CD14-positive monocyte (primary cell): ENCODE results near the gene CNNM4. TPM values are rescaled to one million over a fixed set of nuclear protein-coding genes. Genes with fewer than 3 reads are reported as not detected.

Experiments used
- DNase-seq, 3 donors: peaks; one replicate each; pipeline ENCODE4 v3.0.0-alpha.2; 2011 to 2022
- H2AFZ ChIP-seq: 2 replicates; pipeline ENCODE4 v1.6.0; 2012; ENCODE audit warnings: mild to moderate bottlenecking, low read depth, low read length, inconsistent platforms; ENCODE audit not compliant: insufficient read depth, poor library complexity, severe bottlenecking
- H3K27ac ChIP-seq, 2 donors: 1 replicate in 1 of 2; 2 replicates in 1 of 2; pipeline ENCODE4 v1.5.1; 2012 to 2013; ENCODE audit warnings: low read length in 2 of 2, control low read depth in 1 of 2, inconsistent platforms in 1 of 2, low read depth in 1 of 2, mild to moderate bottlenecking in 1 of 2
- H3K27me3 ChIP-seq, 2 donors: one replicate each; pipeline versions ENCODE4 v1.6.0 to v1.6.1; 2011 to 2013; ENCODE audit warnings: low read length in 2 of 2; ENCODE audit not compliant: control insufficient read depth in 2 of 2, insufficient read depth in 2 of 2
- H3K36me3 ChIP-seq, 2 donors: replicated peaks in 1 of 2; 1 replicate in 1 of 2; 2 replicates in 1 of 2; pipeline versions ENCODE4 v1.5.1 to v1.6.1; 2012 to 2013; ENCODE audit warnings: low read length in 2 of 2, control low read depth in 1 of 2, inconsistent platforms in 1 of 2, mild to moderate bottlenecking in 1 of 2; ENCODE audit not compliant: insufficient read depth in 2 of 2, control insufficient read depth in 1 of 2
- H3K4me1 ChIP-seq, 2 donors: 1 replicate in 1 of 2; 2 replicates in 1 of 2; pipeline versions ENCODE4 v1.5.1 to v1.6.1; 2012 to 2013; ENCODE audit warnings: low read length in 2 of 2, control low read depth in 1 of 2, inconsistent platforms in 1 of 2, mild to moderate bottlenecking in 1 of 2, moderate library complexity in 1 of 2; ENCODE audit not compliant: insufficient read depth in 2 of 2, control insufficient read depth in 1 of 2
- H3K4me2 ChIP-seq: replicated peaks from 2 replicates; pipeline ENCODE3; 2012; ENCODE audit warnings: low read length, moderate library complexity, mild to moderate bottlenecking; ENCODE audit not compliant: poor library complexity, severe bottlenecking; ENCODE audit errors: extremely low read depth
- H3K4me3 ChIP-seq, 3 experiments: fragments of 200-600 bp in 1 of 3; sonication (generic) in 1 of 3; replicated peaks in 1 of 3; 1 replicate in 2 of 3; 2 replicates in 1 of 3; pipeline ENCODE4 v1.5.1; 2011 to 2013; ENCODE audit warnings: low read length in 3 of 3, mild to moderate bottlenecking in 3 of 3, control low read depth in 2 of 3, low read depth in 2 of 3, inconsistent platforms in 1 of 3, moderate library complexity in 1 of 3
- H3K79me2 ChIP-seq: 2 replicates; pipeline ENCODE4 v1.6.0; 2012; ENCODE audit warnings: mild to moderate bottlenecking, control low read depth, inconsistent platforms, low read length, moderate library complexity; ENCODE audit not compliant: insufficient read depth
- H3K9ac ChIP-seq: 2 replicates; pipeline ENCODE4 v1.6.0; 2017; ENCODE audit warnings: low read length, mild to moderate bottlenecking; ENCODE audit not compliant: insufficient read depth, poor library complexity, severe bottlenecking
- H3K9me3 ChIP-seq, 2 donors: replicated peaks in 1 of 2; 1 replicate in 1 of 2; 2 replicates in 1 of 2; pipeline versions ENCODE4 v1.5.1 to v1.6.1; 2012 to 2013; ENCODE audit warnings: low read length in 2 of 2, control low read depth in 1 of 2; ENCODE audit not compliant: control insufficient read depth in 1 of 2, insufficient read depth in 1 of 2
- H4K20me1 ChIP-seq: 2 replicates; pipeline ENCODE4 v1.6.0; 2012; ENCODE audit warnings: mild to moderate bottlenecking, low read length, control low read depth, moderate library complexity; ENCODE audit not compliant: insufficient read depth
- H3K27ac Mint-ChIP-seq, 7 donors: one replicate each; pipeline ENCODE4 v1.8.0; 2020; ENCODE audit warnings: mild to moderate bottlenecking in 7 of 7, mixed read lengths in 7 of 7, moderate library complexity in 6 of 7, inconsistent platforms in 2 of 7
- H3K27me3 Mint-ChIP-seq, 3 donors: one replicate each; pipeline ENCODE4 v1.8.0; 2021 to 2022; ENCODE audit warnings: low read depth in 3 of 3, mild to moderate bottlenecking in 3 of 3, mixed read lengths in 3 of 3, moderate library complexity in 3 of 3, inconsistent platforms in 1 of 3
- H3K36me3 Mint-ChIP-seq, 2 donors: one replicate each; pipeline ENCODE4 v1.8.0; 2020; ENCODE audit warnings: mixed read lengths in 2 of 2, inconsistent platforms in 1 of 2, mild to moderate bottlenecking in 1 of 2
- H3K4me1 Mint-ChIP-seq: one replicate; pipeline ENCODE4 v1.8.0; 2020; ENCODE audit warnings: mild to moderate bottlenecking, mixed read lengths
- H3K4me3 Mint-ChIP-seq, 2 donors: one replicate each; pipeline ENCODE4 v1.8.0; 2020; ENCODE audit warnings: mild to moderate bottlenecking in 2 of 2, mixed read lengths in 2 of 2, moderate library complexity in 1 of 2
- H3K9me3 Mint-ChIP-seq, 7 donors: one replicate each; pipeline ENCODE4 v1.8.0; 2020 to 2022; ENCODE audit warnings: mixed read lengths in 7 of 7, mild to moderate bottlenecking in 6 of 7, moderate library complexity in 6 of 7, inconsistent platforms in 2 of 7
- CTCF ChIP-seq: fragments of 200-600 bp; IDR thresholded peaks from one replicate; pipeline ENCODE4 v1.8.0; 2022; ENCODE audit warnings: antibody characterized with exemption, mild to moderate bottlenecking
- WGBS: methylation state at CpG from one replicate; pipeline ENCODE4 v1.1.5; 2013; ENCODE audit warnings: missing lambda C conversion rate; ENCODE audit not compliant: insufficient coverage; 5-methylcytosine and 5-hydroxymethylcytosine counted together
- intact Hi-C, 2 donors: fragments of 100-400 bp; cut with micrococcal nuclease; formaldehyde crosslinking; loops; one replicate each; pipeline versions ENCODE4 v1.15.0 to v1.15.1; 2023
- polyA plus RNA-seq, 3 donors: library from polyadenylated mRNA; depleted of rRNA in 1 of 3; unstranded in 2 of 3; stranded (reverse) in 1 of 3; fragments of 300-500 nt in 2 of 3; fragments of >200 nt in 1 of 3; fragmentation: Illumina TruSeq in 2 of 3; gene quantifications; 1 replicate in 2 of 3; 2 replicates in 1 of 3; pipeline ENCODE4 v1.2.3, GENCODE V29; 2012 to 2021

The CNNM4 gene
- polyA plus RNA-seq, 3 donors: 2.3 to 8.3 (median 2.6) TPM

- Histone ChIP-seq H3K4me1 (peaks cover 5 to 10% of the 10 kb centered on the region in 2 donors), H3K36me3 (peaks cover 12 to 22% of the 10 kb centered on the region in 2 donors), H4K20me1 (peaks cover under 1% of the 10 kb centered on the region), H3K4me2 (no peak overlapping the region), H3K79me2 (no peaks in the 10 kb centered on the region), H2AFZ (no peak overlapping the region), H3K9me3 (no peaks in the 10 kb centered on the region), H3K27ac (no peak overlapping the region), H3K9ac (no peak overlapping the region), H3K4me3 (no peak overlapping the region), H3K27me3 (no peaks in the 10 kb centered on the region)
- H3K27me3 Mint-ChIP-seq: peaks cover 1 to 3% (median 2%) of the 10 kb centered on the region in 3 donors
- intact Hi-C loops: loop anchor here in 1 of 2 donors (10.0 kb wide), 1 partner anchor 47 kb away; the partner anchor contains the start of gene CNNM4
- H3K4me3 Mint-ChIP-seq: no peak overlapping the region
- no peaks in the 10 kb centered on the region for H3K9me3 Mint-ChIP-seq
- TF ChIP-seq CTCF: no peak
- H3K27ac Mint-ChIP-seq: peak overlapping the region in 1 of 7 donors; percentile 58
- no peak for DNase-seq
- peaks cover 12% of the 10 kb centered on the region for H3K4me1 Mint-ChIP-seq
- 0% methylated on average over 2 of the region's 3 CpGs for WGBS
- H3K36me3 Mint-ChIP-seq: peaks cover 25 to 31% of the 10 kb centered on the region in 2 donors
Measured at GRCh38 chr2:96811917-96812316, 51.2 kb downstream of the CNNM4 start.

GRCh38 chr2:96813656-96814055 is 53.0 kb downstream of the CNNM4 start:
- no peak overlapping the region for H3K27ac ChIP-seq

More at GRCh38 chr2:96813656-96814055, 53.0 kb downstream of the CNNM4 start:
- Mint-ChIP-seq H3K4me1 (peaks cover 28% of the 10 kb centered on the region), H3K4me3 (no peak overlapping the region), H3K9me3 (no peaks in the 10 kb centered on the region), H3K27ac (no peak overlapping the region), H3K36me3 (peaks cover 22 to 33% of the 10 kb centered on the region in 2 donors), H3K27me3 (peaks cover 8 to 10% (median 10%) of the 10 kb centered on the region in 3 donors)
- H3K4me1 ChIP-seq: peaks cover 21 to 27% of the 10 kb centered on the region in 2 donors
- no peak overlapping the region for H3K4me3 ChIP-seq
- no peak overlapping the region for H3K4me2 ChIP-seq
- peaks cover 10 to 19% of the 10 kb centered on the region in 2 donors for H3K36me3 ChIP-seq
- no peak overlapping the region for H3K9ac ChIP-seq
- 88% methylated on average over 3 of the region's 4 CpGs for WGBS
- peaks cover 15% of the 10 kb centered on the region for H3K79me2 ChIP-seq
- TF ChIP-seq CTCF: no peak
- intact Hi-C loops: loop anchor here in 1 of 2 donors (10.0 kb wide), 1 partner anchor 49 kb away; the partner anchor contains the start of gene CNNM4
- DNase-seq: no peak
- no peaks in the 10 kb centered on the region for H3K9me3 ChIP-seq
- H4K20me1 ChIP-seq: peaks cover 18% of the 10 kb centered on the region
- H2AFZ ChIP-seq: no peak overlapping the region
- H3K27me3 ChIP-seq: no peaks in the 10 kb centered on the region
